ENCODE measurements around the gene DHRS1.
"Not testable (repeated sequence)": the region's sequence is repeated elsewhere in the genome, so short reads cannot be mapped to it uniquely, and the experiment has no call there.

Gene DHRS1

DNA sequence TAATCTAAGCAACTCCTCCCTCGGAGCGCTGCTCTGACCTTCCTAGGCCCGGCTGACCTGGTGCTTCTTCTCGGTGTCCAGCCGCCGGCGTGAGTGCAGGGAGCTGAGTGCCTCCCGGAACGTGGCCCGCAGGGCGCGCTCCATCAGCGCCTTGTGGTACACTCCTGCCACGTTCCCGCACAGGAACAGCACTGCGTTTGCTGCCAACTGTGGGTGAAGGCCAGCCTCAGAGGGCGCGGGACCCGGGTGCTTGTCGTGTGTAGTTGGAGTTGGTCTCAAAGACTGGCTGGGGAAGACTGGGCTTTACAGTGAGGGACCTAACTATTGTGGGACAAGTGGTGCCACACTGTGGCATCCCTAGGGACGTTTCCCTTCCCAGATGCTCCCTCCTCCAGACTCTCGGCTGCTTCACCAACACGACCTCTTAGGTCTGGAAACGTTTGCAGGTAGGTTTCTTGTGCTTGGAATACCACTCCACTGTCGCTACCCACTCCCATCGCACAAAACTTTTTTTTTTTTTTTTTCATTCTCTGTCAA lies 32.2 kb upstream of the DHRS1 start:
- Histone ChIP-seq H3K27me3 (ENCODE audit: insufficient read depth, poor library complexity, severe bottlenecking) (peaks cover 23% of the 10 kb centered on the region), H3K36me3 (ENCODE audit: low read depth) (no peaks in the 10 kb centered on the region), H3K4me1 (ENCODE audit: insufficient read depth, poor library complexity, severe bottlenecking) (peaks cover 3% of the 10 kb centered on the region), H3K4me3 (ENCODE audit: severe bottlenecking) (no peak overlapping the region), H3K9me3 (ENCODE audit: severe bottlenecking) (no peaks in the 10 kb centered on the region), H3K27ac (ENCODE audit: poor library complexity, severe bottlenecking) (no peak overlapping the region)
- no peak for ATAC-seq (ENCODE audit: low read depth)
- DNase-seq (ENCODE audit: low spot score): no peak
- TF ChIP-seq, protein P1, sequence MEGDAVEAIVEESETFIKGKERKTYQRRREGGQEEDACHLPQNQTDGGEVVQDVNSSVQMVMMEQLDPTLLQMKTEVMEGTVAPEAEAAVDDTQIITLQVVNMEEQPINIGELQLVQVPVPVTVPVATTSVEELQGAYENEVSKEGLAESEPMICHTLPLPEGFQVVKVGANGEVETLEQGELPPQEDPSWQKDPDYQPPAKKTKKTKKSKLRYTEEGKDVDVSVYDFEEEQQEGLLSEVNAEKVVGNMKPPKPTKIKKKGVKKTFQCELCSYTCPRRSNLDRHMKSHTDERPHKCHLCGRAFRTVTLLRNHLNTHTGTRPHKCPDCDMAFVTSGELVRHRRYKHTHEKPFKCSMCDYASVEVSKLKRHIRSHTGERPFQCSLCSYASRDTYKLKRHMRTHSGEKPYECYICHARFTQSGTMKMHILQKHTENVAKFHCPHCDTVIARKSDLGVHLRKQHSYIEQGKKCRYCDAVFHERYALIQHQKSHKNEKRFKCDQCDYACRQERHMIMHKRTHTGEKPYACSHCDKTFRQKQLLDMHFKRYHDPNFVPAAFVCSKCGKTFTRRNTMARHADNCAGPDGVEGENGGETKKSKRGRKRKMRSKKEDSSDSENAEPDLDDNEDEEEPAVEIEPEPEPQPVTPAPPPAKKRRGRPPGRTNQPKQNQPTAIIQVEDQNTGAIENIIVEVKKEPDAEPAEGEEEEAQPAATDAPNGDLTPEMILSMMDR (IDR thresholded peaks at IDR 0.05; ENCODE audit: poor library complexity, severe bottlenecking): no peak

DNA sequence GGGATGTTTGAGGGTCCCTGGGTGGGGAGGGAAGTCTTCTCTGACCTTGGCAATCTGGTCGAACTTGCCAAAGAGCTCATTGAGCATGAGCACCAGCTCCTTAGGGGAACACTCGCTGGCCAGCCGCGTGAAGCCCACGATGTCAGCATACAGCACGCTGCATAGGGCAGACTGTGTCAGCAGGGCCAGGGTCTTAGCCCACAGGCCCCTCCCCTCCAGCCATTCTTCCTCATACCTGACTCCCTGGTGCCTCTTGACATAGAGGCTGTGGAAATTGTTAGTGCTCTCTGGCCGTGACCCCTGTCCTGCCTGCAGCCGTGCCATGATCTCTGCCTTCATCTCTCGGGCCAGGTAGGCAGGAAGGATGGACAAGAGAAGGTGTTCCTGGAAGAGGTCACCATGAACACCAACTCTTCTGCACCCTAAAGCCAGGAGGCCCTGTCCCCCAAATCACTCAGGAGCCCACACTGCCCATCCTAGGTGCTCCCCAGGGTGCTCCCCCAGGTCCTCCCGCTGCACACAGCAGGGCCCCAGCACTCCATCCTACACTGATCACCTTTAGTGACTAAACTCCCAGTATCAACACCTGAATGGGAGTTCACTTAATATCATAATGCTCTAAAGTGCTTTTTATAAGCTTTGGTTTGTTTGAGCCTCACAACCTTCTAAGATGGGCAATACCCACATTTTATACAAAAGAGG lies 31.5 kb upstream of the DHRS1 start:
- Histone ChIP-seq H3K4me3 (ENCODE audit: severe bottlenecking) (no peak overlapping the region), H3K27me3 (ENCODE audit: insufficient read depth, poor library complexity, severe bottlenecking) (peaks cover 23% of the 10 kb centered on the region), H3K4me1 (ENCODE audit: insufficient read depth, poor library complexity, severe bottlenecking) (peaks cover 3% of the 10 kb centered on the region), H3K9me3 (ENCODE audit: severe bottlenecking) (no peaks in the 10 kb centered on the region), H3K36me3 (ENCODE audit: low read depth) (no peaks in the 10 kb centered on the region), H3K27ac (ENCODE audit: poor library complexity, severe bottlenecking) (no peak overlapping the region)
- DNase-seq (ENCODE audit: low spot score) (no peak), ATAC-seq (ENCODE audit: low read depth) (no peak)
- TF ChIP-seq, protein P1 (IDR thresholded peaks at IDR 0.05; ENCODE audit: poor library complexity, severe bottlenecking): no peak

DNA sequence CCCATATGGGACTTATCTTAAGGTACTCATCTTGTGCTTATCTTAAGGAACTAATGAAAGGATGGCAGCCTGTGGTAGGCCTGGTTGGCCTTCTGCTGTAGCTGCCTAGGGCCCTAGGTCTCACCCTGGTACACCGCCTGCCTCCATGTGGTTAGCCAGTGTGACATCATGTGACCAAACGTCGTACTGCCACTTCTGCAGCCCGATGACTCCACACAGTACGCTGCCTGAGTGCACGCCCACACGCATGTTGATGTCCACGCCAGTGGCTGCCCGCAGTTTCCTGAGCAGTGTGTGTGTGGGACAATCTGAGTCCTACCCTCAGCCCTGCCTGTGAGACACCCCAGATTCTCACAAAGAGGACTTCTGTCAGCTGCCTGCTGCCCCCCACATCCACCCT lies 30.2 kb upstream of the DHRS1 start:
- ATAC-seq (ENCODE audit: low read depth): no peak
- Histone ChIP-seq H3K9me3 (ENCODE audit: severe bottlenecking) (no peaks in the 10 kb centered on the region), H3K4me1 (ENCODE audit: insufficient read depth, poor library complexity, severe bottlenecking) (peaks cover 3% of the 10 kb centered on the region), H3K27ac (ENCODE audit: poor library complexity, severe bottlenecking) (no peak overlapping the region), H3K4me3 (ENCODE audit: severe bottlenecking) (no peak overlapping the region), H3K27me3 (ENCODE audit: insufficient read depth, poor library complexity, severe bottlenecking) (peaks cover 19% of the 10 kb centered on the region), H3K36me3 (ENCODE audit: low read depth) (no peaks in the 10 kb centered on the region)
- TF ChIP-seq, protein P1 (IDR thresholded peaks at IDR 0.05; ENCODE audit: poor library complexity, severe bottlenecking): no peak
- no peak for DNase-seq (ENCODE audit: low spot score)

DNA sequence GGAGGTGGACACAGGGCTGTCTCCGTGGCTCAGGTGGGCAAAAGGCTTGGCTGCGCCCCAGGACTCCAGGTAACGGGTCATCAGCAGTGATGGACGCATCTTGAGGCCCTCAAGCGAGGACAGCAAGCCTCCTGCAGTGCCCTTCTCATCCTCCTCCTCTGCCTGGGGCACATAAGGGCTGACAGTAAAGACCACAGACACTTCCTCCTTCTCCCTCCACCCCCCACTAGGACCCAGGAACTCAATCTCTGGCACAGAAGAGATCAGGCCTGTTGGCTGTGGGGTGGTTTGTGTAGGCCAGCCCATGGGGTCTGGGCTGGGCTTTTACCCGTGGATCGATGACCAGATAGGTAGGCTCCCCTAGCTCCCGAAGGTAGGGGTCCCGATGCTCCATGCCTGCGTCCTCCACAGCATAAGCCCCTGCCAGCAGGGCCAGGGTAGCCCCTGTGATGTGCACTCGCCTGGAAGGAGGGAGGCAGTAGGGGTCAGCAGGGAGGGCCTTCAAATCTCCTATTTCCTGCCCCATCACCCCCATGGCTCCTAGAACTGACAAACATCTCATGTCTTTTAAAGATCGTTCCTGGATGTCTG lies 29.6 kb upstream of the DHRS1 start:
- H3K27me3 ChIP-seq (ENCODE audit: insufficient read depth, poor library complexity, severe bottlenecking): peaks cover 13% of the 10 kb centered on the region
- no peak for DNase-seq (ENCODE audit: low spot score)
- TF ChIP-seq, protein P1 (IDR thresholded peaks at IDR 0.05; ENCODE audit: poor library complexity, severe bottlenecking): no peak

DNA sequence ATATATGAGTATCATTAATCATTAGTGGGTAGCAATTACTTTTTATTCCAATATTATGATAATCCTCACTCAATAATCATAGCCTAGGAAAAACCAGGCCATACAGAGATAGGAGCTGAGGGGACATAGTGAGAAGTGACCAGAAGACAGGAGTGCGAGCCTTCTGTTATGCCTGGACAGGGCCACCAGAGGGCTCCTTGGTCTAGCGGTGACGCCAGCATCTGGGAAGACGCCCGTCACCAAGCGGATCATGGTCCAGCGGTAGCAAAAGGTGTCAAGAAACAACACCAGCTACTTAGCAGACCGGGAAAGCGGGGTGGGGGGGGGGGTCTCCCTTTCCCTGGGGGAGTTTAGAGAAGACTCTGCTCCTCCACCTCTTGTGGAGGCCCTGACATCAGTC lies 28.3 kb upstream of the DHRS1 start:
- H3K4me3 ChIP-seq (ENCODE audit: severe bottlenecking); H3K9me3 ChIP-seq (ENCODE audit: severe bottlenecking); H3K27ac ChIP-seq (ENCODE audit: poor library complexity, severe bottlenecking); DNase-seq (ENCODE audit: low spot score); H3K27me3 ChIP-seq (ENCODE audit: insufficient read depth, poor library complexity, severe bottlenecking); H3K4me1 ChIP-seq (ENCODE audit: insufficient read depth, poor library complexity, severe bottlenecking); H3K36me3 ChIP-seq (ENCODE audit: low read depth); ATAC-seq (ENCODE audit: low read depth): not testable (repeated sequence)
- TF ChIP-seq, protein P1 (IDR thresholded peaks at IDR 0.05; ENCODE audit: poor library complexity, severe bottlenecking): peak; percentile 88

More for the DNA sequence above, 29.6 kb upstream of the DHRS1 start:
- ATAC-seq (ENCODE audit: low read depth): no peak
- Histone ChIP-seq H3K9me3 (ENCODE audit: severe bottlenecking) (no peaks in the 10 kb centered on the region), H3K4me3 (ENCODE audit: severe bottlenecking) (no peak overlapping the region), H3K27ac (ENCODE audit: poor library complexity, severe bottlenecking) (no peak overlapping the region), H3K4me1 (ENCODE audit: insufficient read depth, poor library complexity, severe bottlenecking) (peaks cover 3% of the 10 kb centered on the region), H3K36me3 (ENCODE audit: low read depth) (no peaks in the 10 kb centered on the region)

Measured in RWPE2 (cell line).